Caco-2 (cell line): ENCODE results near the gene CD200. TPM values are rescaled to one million over a fixed set of nuclear protein-coding genes. Genes with fewer than 3 reads are reported as not detected.

Source experiments
- BruUV-seq: library from RNA; stranded (reverse); fragments of 400-500 nt; replicated peaks from 2 replicates; lab custom pipeline; 2021; lab: Mats Ljungman, UMichigan
- CTCF ChIA-PET: fragments of 300-600 bp; sonication (Branson Sonifier 250); formaldehyde crosslinking; loops from one replicate; lab custom pipeline; 2022; ENCODE audit warnings: antibody characterized with exemption; lab: Charles Lee
- POLR2A ChIA-PET: fragments of 300-600 bp; sonication (Branson Sonifier 250); formaldehyde crosslinking; loops from one replicate; lab custom pipeline; 2022; ENCODE audit warnings: antibody characterized with exemption; lab: Charles Lee
- DNase-seq, 2 experiments: peaks; one replicate each; pipeline versions ENCODE4 v3.0.0 to v3.0.0-alpha.2; 2020 to 2022
- H3K27me3 ChIP-seq: replicated peaks from 2 replicates; pipeline ENCODE4 v1.6.0; 2011; ENCODE audit warnings: low read length; ENCODE audit not compliant: control insufficient read depth, insufficient read depth
- H3K36me3 ChIP-seq: 2 replicates; pipeline ENCODE4 v1.5.1; 2011; ENCODE audit warnings: low read length; ENCODE audit not compliant: control insufficient read depth, insufficient read depth
- H3K4me1 ChIP-seq: fragments of 250-450 bp; sonication (Bioruptor Pico); 2 replicates; pipeline ENCODE4 v1.5.1; 2020; ENCODE audit warnings: mild to moderate bottlenecking
- H3K4me3 ChIP-seq: 2 replicates; pipeline ENCODE4 v1.5.1; 2011; ENCODE audit warnings: low read depth, mild to moderate bottlenecking, control low read depth, low read length
- H3K9me3 ChIP-seq: fragments of 250-450 bp; sonication (Bioruptor Pico); 2 replicates; pipeline ENCODE4 v1.5.1; 2020; ENCODE audit warnings: mild to moderate bottlenecking, moderate library complexity
- H3K27ac Mint-ChIP-seq: one replicate; pipeline ENCODE4 v1.8.0; 2022; ENCODE audit warnings: mixed read lengths; ENCODE audit not compliant: unreplicated experiment
- H3K27me3 Mint-ChIP-seq: one replicate; pipeline ENCODE4 v1.8.0; 2022; ENCODE audit warnings: mixed read lengths; ENCODE audit not compliant: insufficient read depth, unreplicated experiment
- H3K36me3 Mint-ChIP-seq: one replicate; pipeline ENCODE4 v1.8.0; 2022; ENCODE audit warnings: mild to moderate bottlenecking, mixed read lengths; ENCODE audit not compliant: insufficient read depth, unreplicated experiment
- H3K4me1 Mint-ChIP-seq: one replicate; pipeline ENCODE4 v1.8.0; 2022; ENCODE audit warnings: low read depth, mixed read lengths; ENCODE audit not compliant: unreplicated experiment
- H3K4me3 Mint-ChIP-seq: one replicate; pipeline ENCODE4 v1.8.0; 2022; ENCODE audit warnings: mild to moderate bottlenecking, moderate library complexity, mixed read lengths; ENCODE audit not compliant: unreplicated experiment
- H3K9me3 Mint-ChIP-seq: one replicate; pipeline ENCODE4 v1.8.0; 2022; ENCODE audit warnings: mixed read lengths; ENCODE audit not compliant: unreplicated experiment
- CTCF ChIP-seq, 2 experiments: fragments of 200-600 bp in 1 of 2; IDR thresholded peaks; 1 replicate in 1 of 2; 2 replicates in 1 of 2; pipeline versions ENCODE4 v1.5.1 to v1.8.0; 2011 to 2022; ENCODE audit warnings: antibody characterized with exemption in 1 of 2, control low read depth in 1 of 2, inconsistent platforms in 1 of 2, low read depth in 1 of 2, low read length in 1 of 2, mild to moderate bottlenecking in 1 of 2, moderate library complexity in 1 of 2; ENCODE audit not compliant: insufficient read depth in 1 of 2, severe bottlenecking in 1 of 2, unreplicated experiment in 1 of 2
- intact Hi-C: fragments of 100-400 bp; cut with micrococcal nuclease; formaldehyde crosslinking; loops from one replicate; pipeline ENCODE4 v1.10.0; 2022; ENCODE audit not compliant: unreplicated experiment
- total RNA-seq: library from RNA; stranded (reverse); gene quantifications from 2 replicates; pipeline ENCODE4 v1.2.3, GENCODE V29; 2022

The CD200 gene
- total RNA-seq, 1 experiment from 2014 or later = 0.45 TPM

- H3K4me1 Mint-ChIP-seq = peaks cover 44% of the 10 kb centered on the region
- H3K9me3 Mint-ChIP-seq = no peaks in the 10 kb centered on the region
- Histone ChIP-seq H3K27me3 (no peaks in the 10 kb centered on the region), H3K4me3 (no peak overlapping the region), H3K36me3 (no peaks in the 10 kb centered on the region), H3K9me3 (no peaks in the 10 kb centered on the region), H3K4me1 (peaks cover 31% of the 10 kb centered on the region)
- H3K36me3 Mint-ChIP-seq = peaks cover 5% of the 10 kb centered on the region
- no peak overlapping the region for H3K4me3 Mint-ChIP-seq
- H3K27ac Mint-ChIP-seq = no peak overlapping the region
- ChIA-PET CTCF (interaction anchor here (1.5 kb wide), 1 partner anchor 26 kb away, joined by 9 read pairs; the partner anchor contains the start of gene SLC9C1), POLR2A (no interaction called here)
- no peaks in the 10 kb centered on the region for H3K27me3 Mint-ChIP-seq
- no peak for TF ChIP-seq CTCF (IDR thresholded peaks at IDR 0.05; ENCODE audit: insufficient read depth in 1 of 2, low read depth in 1 of 2, low read length in 1 of 2, severe bottlenecking in 1 of 2, unreplicated experiment in 1 of 2)
- BruUV-seq = no TSS peak
- intact Hi-C loops = no loop called here
- DNase-seq = no peak
Measured at GRCh38 chr3:112319516-112320276, 13.3 kb upstream of the CD200 start.

DNA sequence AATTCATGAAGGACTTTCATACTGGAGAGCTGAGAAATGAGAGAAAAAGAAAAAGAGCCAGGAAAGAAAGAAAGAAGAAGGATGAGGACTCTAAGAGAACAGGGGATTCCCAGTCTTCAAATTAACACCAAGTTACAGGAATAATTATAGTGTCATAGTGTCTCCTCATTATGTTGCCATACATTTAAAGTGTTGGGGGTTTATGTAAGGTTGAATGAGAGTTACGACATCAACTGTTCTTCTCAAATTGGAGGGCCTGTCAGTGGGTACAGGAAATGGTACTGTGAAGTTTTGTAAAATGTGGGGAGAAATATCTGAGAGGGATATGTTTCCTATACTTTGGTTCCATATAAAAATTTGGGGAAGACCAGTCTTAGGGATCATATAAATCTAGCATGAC is 12.3 kb upstream of the CD200 start:
- POLR2A ChIA-PET = no interaction called here
- peak overlapping the region; percentile 95 for H3K27ac Mint-ChIP-seq
- Histone ChIP-seq H3K9me3 (no peaks in the 10 kb centered on the region), H3K36me3 (no peaks in the 10 kb centered on the region), H3K4me3 (peak overlapping the region; percentile 36), H3K27me3 (no peaks in the 10 kb centered on the region), H3K4me1 (peaks cover 31% of the 10 kb centered on the region)
- TF ChIP-seq CTCF (IDR thresholded peaks at IDR 0.05; ENCODE audit: insufficient read depth in 1 of 2, low read depth in 1 of 2, low read length in 1 of 2, severe bottlenecking in 1 of 2, unreplicated experiment in 1 of 2) = no peak
- H3K27me3 Mint-ChIP-seq = no peaks in the 10 kb centered on the region
- CTCF ChIA-PET = no interaction called here
- no TSS peak for BruUV-seq
- H3K4me3 Mint-ChIP-seq = peak overlapping the region; percentile 78
- DNase-seq = no peak
- no peaks in the 10 kb centered on the region for H3K9me3 Mint-ChIP-seq
- H3K36me3 Mint-ChIP-seq = peaks cover 5% of the 10 kb centered on the region
- H3K4me1 Mint-ChIP-seq = peaks cover 44% of the 10 kb centered on the region
- intact Hi-C loops = no loop called here

DNA sequence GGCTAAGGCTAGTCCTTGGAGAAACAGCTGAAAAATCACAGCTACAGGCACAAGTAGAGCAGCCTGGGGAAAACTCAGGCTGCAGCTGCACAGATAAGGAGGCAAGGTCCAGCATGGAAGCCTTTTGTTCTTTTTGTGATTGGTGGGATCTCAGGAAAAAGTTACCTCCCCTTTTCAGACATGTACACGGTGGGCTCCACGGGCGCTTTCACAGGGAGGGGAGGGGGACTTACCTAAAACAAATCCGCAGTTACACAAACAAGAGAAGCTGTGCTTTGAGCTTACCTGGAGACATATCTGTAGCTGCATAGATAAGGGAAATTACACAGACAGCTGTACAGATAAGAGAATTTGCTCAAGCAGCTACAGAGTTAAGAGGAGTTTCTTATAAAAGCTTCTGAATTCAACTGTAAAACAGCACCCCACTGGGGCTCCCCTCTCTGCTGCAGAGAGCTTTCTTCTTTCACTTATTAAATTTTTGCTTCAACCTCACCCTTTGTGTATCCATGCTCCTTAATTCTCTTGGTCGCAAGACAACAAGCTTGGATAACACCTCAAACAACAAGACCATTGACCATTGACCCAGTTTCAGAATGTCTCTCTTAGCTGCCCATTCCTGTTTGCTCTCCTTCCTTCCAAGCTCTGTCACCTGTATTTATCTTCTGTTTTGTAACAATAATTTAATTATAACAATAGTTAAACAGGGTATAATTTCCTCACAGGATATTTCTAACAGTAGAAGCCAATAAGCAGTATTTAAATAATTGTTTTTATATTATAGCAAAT is 10.9 kb upstream of the CD200 start:
- intact Hi-C loops = loop anchor here (1.0 to 2.0 kb wide), 3 partner anchors 15 to 87 kb away; no protein-coding TSS in a partner anchor
- Mint-ChIP-seq H3K9me3 (no peaks in the 10 kb centered on the region), H3K36me3 (peaks cover 5% of the 10 kb centered on the region), H3K27me3 (no peaks in the 10 kb centered on the region), H3K4me1 (peaks cover 44% of the 10 kb centered on the region), H3K27ac (peak overlapping the region; percentile 95), H3K4me3 (peak overlapping the region; percentile 78)
- DNase-seq = peak; percentile 84 to 89
- Histone ChIP-seq H3K9me3 (no peaks in the 10 kb centered on the region), H3K36me3 (no peaks in the 10 kb centered on the region), H3K4me3 (peak overlapping the region; percentile 36), H3K4me1 (peaks cover 31% of the 10 kb centered on the region), H3K27me3 (no peaks in the 10 kb centered on the region)
- no peak for TF ChIP-seq CTCF (IDR thresholded peaks at IDR 0.05; ENCODE audit: insufficient read depth in 1 of 2, low read depth in 1 of 2, low read length in 1 of 2, severe bottlenecking in 1 of 2, unreplicated experiment in 1 of 2)
- ChIA-PET POLR2A (interaction anchor here (0.5 to 1.4 kb wide), 5 partner anchors 14 to 1236 kb away, joined by 3 to 11 read pairs (median 4); partner anchors contain the start of genes ATG3 and SLC35A5), CTCF (interaction anchor here (0.6 to 2.2 kb wide), 14 partner anchors 11 to 211 kb away, joined by 3 to 58 read pairs (median 4); partner anchors contain the start of genes CD200 and SLC9C1)
- no TSS peak for BruUV-seq
